Activated CD4-positive, alpha-beta memory T cell treated with anti-CD3 and anti-CD28 coated beads, Interleukin-2, amount 10 ng/mL, durations not matched to agents 7 days and 5 days (primary cell): ENCODE measurements around the gene KSR2. TPM values are rescaled to one million over a fixed set of nuclear protein-coding genes. Genes with fewer than 3 reads are reported as not detected.
"Not testable (repeated sequence)": the region's sequence is repeated elsewhere in the genome, so short reads cannot be mapped to it uniquely, and the experiment has no call there.

ENCODE experiments used
- CTCF ChIA-PET: fragments of 350-600 bp; sonication (Branson Sonifier 250); formaldehyde crosslinking; loops from one replicate; lab custom pipeline; 2021; ENCODE audit warnings: antibody characterized with exemption, inconsistent platforms; lab: Charles Lee
- POLR2A ChIA-PET: fragments of 350-600 bp; sonication (Branson Sonifier 250); formaldehyde crosslinking; loops from one replicate; lab custom pipeline; 2021; ENCODE audit warnings: antibody characterized with exemption; lab: Charles Lee
- DNase-seq: peaks from one replicate; pipeline ENCODE4 v3.0.0-alpha.2; 2020
- H3K27ac Mint-ChIP-seq: one replicate; pipeline ENCODE4 v1.8.0; 2021; ENCODE audit warnings: mild to moderate bottlenecking, mixed read lengths
- H3K27me3 Mint-ChIP-seq: one replicate; pipeline ENCODE4 v1.8.0; 2021; ENCODE audit warnings: mixed read lengths
- H3K36me3 Mint-ChIP-seq: one replicate; pipeline ENCODE4 v1.8.0; 2021; ENCODE audit warnings: low read depth, mixed read lengths
- H3K4me1 Mint-ChIP-seq: one replicate; pipeline ENCODE4 v1.8.0; 2021; ENCODE audit warnings: mixed read lengths
- H3K4me3 Mint-ChIP-seq: one replicate; pipeline ENCODE4 v1.8.0; 2021; ENCODE audit warnings: mild to moderate bottlenecking, mixed read lengths
- H3K9me3 Mint-ChIP-seq: one replicate; pipeline ENCODE4 v1.8.0; 2021; ENCODE audit warnings: mixed read lengths
- total RNA-seq, 2 experiments: library from RNA; stranded (reverse); gene quantifications; one replicate each; pipeline ENCODE4 v1.2.3, GENCODE V29; 2021

Gene KSR2
- total RNA-seq, 2 experiments from 2014 or later = not detected

DNA sequence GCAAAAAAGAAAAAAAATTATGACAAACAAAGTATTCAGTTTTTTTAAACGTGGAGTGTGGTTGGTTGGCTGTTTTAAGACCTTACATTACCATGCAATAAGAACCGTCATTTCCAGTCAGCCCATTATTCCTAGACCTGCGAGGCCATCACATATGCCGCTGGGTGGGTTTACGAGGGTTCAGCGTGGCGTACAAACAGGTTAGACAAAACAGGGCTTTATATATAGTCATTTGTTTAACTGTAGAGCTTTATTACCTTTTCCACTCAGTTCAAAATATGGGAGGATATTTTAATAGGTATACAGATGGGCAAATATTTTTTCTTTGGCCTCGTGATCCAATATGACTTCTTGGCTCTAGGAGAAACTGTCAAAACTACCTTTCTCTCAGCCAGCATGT lies 67.2 kb downstream of the KSR2 start:
- ChIA-PET CTCF (no interaction called here), POLR2A (no interaction called here)
- H3K36me3 Mint-ChIP-seq = no peaks in the 10 kb centered on the region
- H3K4me3 Mint-ChIP-seq = no peak overlapping the region
- H3K9me3 Mint-ChIP-seq = no peaks in the 10 kb centered on the region
- H3K4me1 Mint-ChIP-seq = no peaks in the 10 kb centered on the region
- no peak overlapping the region for H3K27ac Mint-ChIP-seq
- no peak for DNase-seq
- H3K27me3 Mint-ChIP-seq = no peaks in the 10 kb centered on the region

- POLR2A ChIA-PET = no interaction called here
- no peak overlapping the region for H3K4me3 Mint-ChIP-seq
Observed at GRCh38 chr12:117900561-117900960, 68.2 kb downstream of the KSR2 start.

DNA sequence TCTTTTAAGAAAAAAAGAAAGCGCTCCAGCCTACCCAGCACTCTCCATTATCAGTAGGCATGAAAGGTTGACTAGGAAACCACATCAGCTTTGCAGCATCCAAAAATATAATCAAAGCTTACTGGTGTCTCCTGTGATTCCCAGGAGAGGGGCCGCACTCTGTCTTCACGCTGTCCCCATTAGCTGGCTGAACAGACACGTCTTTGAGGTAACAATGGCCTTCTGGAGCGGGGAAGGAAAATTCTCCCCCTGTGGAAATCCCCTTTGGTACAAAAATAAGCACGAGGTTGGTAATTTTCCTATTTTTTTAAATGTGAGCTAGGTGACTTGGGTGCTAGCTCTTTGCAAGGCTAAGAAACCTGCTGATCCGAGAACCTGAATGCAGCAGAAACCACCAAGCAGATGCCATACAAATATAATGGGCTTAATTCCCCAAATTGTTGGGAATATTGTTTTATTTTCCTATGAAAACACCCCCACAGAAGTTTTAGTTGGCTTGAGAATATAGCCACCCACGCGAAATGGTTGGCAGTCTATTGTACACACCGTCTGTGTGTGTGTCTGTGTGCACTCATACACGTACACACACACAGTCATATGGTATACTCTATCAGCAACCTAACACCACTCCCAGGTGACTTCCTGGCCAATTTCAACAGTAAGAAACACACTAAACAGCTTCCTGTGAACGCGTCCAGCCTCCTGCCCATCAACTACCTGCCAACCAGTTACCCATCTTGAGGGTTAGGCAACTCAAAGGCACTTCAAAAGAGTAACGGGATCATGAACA lies 71.2 kb downstream of the KSR2 start:
- DNase-seq = no peak
- H3K9me3 Mint-ChIP-seq = no peaks in the 10 kb centered on the region
- no peaks in the 10 kb centered on the region for H3K36me3 Mint-ChIP-seq
- no peak overlapping the region for H3K27ac Mint-ChIP-seq
- POLR2A ChIA-PET = no interaction called here
- H3K4me3 Mint-ChIP-seq = no peak overlapping the region
- no peaks in the 10 kb centered on the region for H3K27me3 Mint-ChIP-seq
- CTCF ChIA-PET = no interaction called here
- no peaks in the 10 kb centered on the region for H3K4me1 Mint-ChIP-seq

More at GRCh38 chr12:117900561-117900960, 68.2 kb downstream of the KSR2 start:
- Mint-ChIP-seq H3K4me1 (no peaks in the 10 kb centered on the region), H3K27ac (no peak overlapping the region), H3K27me3 (no peaks in the 10 kb centered on the region), H3K9me3 (no peaks in the 10 kb centered on the region), H3K36me3 (no peaks in the 10 kb centered on the region)
- CTCF ChIA-PET = no interaction called here
- DNase-seq = no peak

- no peaks in the 10 kb centered on the region for H3K4me1 Mint-ChIP-seq
- H3K4me3 Mint-ChIP-seq = no peak overlapping the region
- H3K27me3 Mint-ChIP-seq = no peaks in the 10 kb centered on the region
- POLR2A ChIA-PET = no interaction called here
- CTCF ChIA-PET = no interaction called here
- H3K36me3 Mint-ChIP-seq = no peaks in the 10 kb centered on the region
- H3K27ac Mint-ChIP-seq = no peak overlapping the region
- H3K9me3 Mint-ChIP-seq = no peaks in the 10 kb centered on the region
- DNase-seq = no peak
Observed at GRCh38 chr12:117896009-117896408, 72.8 kb downstream of the KSR2 start.

- H3K27ac Mint-ChIP-seq = no peak overlapping the region
Observed at GRCh38 chr12:117892441-117892840, 76.3 kb downstream of the KSR2 start.

DNA sequence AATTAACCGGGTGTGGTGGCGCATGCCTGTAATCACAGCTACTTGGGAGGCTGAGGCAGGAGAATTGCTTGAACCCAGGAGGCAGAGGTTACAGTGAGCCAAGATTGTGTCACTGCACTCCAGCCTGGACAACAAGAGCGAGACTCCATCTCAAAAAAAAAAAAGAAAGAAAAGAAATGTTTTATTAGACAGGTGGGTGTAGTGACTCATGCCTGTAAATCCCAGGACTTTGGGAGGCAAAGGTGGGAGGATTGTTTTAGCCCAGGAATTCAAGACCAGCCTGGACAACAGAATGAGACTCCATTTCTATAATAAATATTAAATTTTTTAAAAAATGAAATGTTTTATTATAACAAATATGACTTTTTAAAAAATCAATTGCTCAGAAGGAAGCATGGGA lies 77.5 kb downstream of the KSR2 start:
- H3K4me1 Mint-ChIP-seq, H3K9me3 Mint-ChIP-seq, DNase-seq, H3K4me3 Mint-ChIP-seq, H3K27ac Mint-ChIP-seq, POLR2A ChIA-PET, H3K27me3 Mint-ChIP-seq, H3K36me3 Mint-ChIP-seq, CTCF ChIA-PET: not testable (repeated sequence)

More at GRCh38 chr12:117892441-117892840, 76.3 kb downstream of the KSR2 start:
- DNase-seq = no peak
- ChIA-PET CTCF (interaction anchor here (0.7 kb wide), 1 partner anchor 122 kb away, joined by 5 read pairs; no protein-coding TSS in a partner anchor), POLR2A (no interaction called here)
- H3K9me3 Mint-ChIP-seq = no peaks in the 10 kb centered on the region
- H3K4me1 Mint-ChIP-seq = no peaks in the 10 kb centered on the region
- H3K4me3 Mint-ChIP-seq = no peak overlapping the region
- H3K36me3 Mint-ChIP-seq = no peaks in the 10 kb centered on the region
- H3K27me3 Mint-ChIP-seq = peaks cover 3% of the 10 kb centered on the region

DNA sequence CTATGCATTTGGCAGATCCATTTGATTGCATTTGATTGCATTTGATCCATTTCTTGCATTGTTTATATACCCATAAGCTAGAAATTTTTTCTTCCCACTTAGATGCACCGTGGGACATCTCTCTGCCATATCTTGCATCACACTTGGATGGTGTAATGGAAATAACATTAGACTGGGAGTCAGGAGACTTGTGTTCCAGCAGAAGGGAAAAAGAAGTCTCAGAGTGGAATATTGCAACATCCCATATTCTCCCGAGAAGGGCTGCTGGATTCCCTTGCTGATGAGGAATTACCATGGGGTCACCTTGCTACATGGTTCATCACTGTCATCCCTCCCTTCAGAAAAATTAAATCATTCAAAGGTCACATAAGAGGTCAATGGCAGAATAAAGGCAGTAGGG lies 78.1 kb downstream of the KSR2 start:
- ChIA-PET CTCF (no interaction called here), POLR2A (no interaction called here)
- Mint-ChIP-seq H3K4me3 (no peak overlapping the region), H3K27ac (no peak overlapping the region), H3K36me3 (no peaks in the 10 kb centered on the region), H3K4me1 (no peaks in the 10 kb centered on the region), H3K27me3 (peaks cover 3% of the 10 kb centered on the region), H3K9me3 (no peaks in the 10 kb centered on the region)
- DNase-seq = no peak

DNA sequence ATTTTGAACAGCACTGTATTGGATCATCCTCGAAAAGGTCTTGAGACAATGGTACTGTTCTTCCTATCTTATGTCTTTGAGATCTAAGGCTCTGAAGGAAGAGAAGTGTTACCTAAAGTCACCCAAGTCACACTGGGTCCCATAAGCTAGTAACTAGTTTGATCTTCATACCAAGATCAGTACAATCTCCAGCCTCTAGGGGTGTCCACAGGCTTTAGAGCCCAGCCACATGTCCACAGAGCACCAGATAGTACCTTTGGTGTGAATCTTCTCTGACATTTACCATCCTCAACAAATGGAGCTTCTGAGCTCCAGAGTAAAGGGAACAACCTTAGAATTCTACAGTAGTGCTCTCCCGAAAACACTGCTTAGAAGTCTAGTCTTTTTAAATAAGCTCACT lies 78.7 kb downstream of the KSR2 start:
- POLR2A ChIA-PET = no interaction called here
- H3K4me3 Mint-ChIP-seq = no peak overlapping the region
- CTCF ChIA-PET = interaction anchor here (1.1 kb wide), 1 partner anchor 40 kb away, joined by 4 read pairs; no protein-coding TSS in a partner anchor
- no peaks in the 10 kb centered on the region for H3K9me3 Mint-ChIP-seq
- H3K27ac Mint-ChIP-seq = no peak overlapping the region
- no peaks in the 10 kb centered on the region for H3K36me3 Mint-ChIP-seq
- no peak for DNase-seq
- H3K4me1 Mint-ChIP-seq = no peaks in the 10 kb centered on the region
- peaks cover 3% of the 10 kb centered on the region for H3K27me3 Mint-ChIP-seq

DNA sequence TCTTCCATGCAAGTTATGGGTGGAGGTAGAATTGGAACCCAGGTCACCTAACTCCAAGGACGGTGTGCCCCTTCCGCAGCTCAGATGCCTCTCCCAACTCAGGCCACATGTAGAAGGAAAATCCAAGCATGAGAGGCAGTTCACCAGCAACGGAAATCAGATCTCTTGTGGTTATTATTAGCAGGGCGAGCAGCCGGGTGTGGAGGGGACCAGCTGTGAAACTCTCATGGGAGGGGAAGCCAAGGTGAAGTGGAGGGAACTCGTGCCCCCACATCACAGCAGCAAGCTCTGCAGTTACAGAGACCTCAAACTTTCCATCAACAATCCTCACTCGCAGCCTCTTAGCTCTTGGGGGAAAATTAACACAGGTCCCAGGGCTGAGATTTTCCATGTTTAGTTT lies 79.7 kb downstream of the KSR2 start:
- Mint-ChIP-seq H3K4me1 (no peaks in the 10 kb centered on the region), H3K36me3 (no peaks in the 10 kb centered on the region), H3K4me3 (no peak overlapping the region), H3K27ac (no peak overlapping the region), H3K27me3 (peaks cover 3% of the 10 kb centered on the region), H3K9me3 (no peaks in the 10 kb centered on the region)
- ChIA-PET CTCF (interaction anchor here (1.1 kb wide), 1 partner anchor 39 kb away, joined by 4 read pairs; no protein-coding TSS in a partner anchor), POLR2A (no interaction called here)
- DNase-seq = no peak

GRCh38 chr12:117885211-117885610 lies 83.6 kb downstream of the KSR2 start:
- DNase-seq = no peak
- ChIA-PET CTCF (interaction anchor here (0.7 to 2.0 kb wide), 2 partner anchors 10 to 16 kb away, joined by 3 to 7 read pairs; no protein-coding TSS in a partner anchor), POLR2A (no interaction called here)
- no peaks in the 10 kb centered on the region for H3K9me3 Mint-ChIP-seq
- H3K27me3 Mint-ChIP-seq = peaks cover 7% of the 10 kb centered on the region
- no peaks in the 10 kb centered on the region for H3K36me3 Mint-ChIP-seq
- H3K4me3 Mint-ChIP-seq = no peak overlapping the region
- no peaks in the 10 kb centered on the region for H3K4me1 Mint-ChIP-seq
- no peak overlapping the region for H3K27ac Mint-ChIP-seq

DNA sequence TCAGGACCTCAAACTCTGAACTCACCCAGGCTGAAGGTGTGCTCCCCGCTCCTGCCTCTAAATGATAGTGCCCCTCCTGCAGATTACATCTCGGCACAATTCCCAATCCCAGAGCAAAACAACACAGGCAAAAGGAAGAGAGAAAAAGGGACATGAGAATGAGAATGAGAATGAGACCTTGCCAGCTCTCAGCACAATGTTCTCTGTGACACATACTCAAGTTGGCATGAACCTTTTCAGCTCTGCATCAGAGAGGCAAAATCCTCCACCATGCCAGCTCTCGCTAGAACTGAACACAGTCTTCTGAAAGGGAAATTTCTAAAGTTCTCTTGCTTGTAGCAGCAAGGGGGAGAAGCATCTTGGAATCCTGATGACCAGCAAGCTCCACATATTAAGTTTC lies 84.6 kb downstream of the KSR2 start:
- H3K4me3 Mint-ChIP-seq = no peak overlapping the region
- CTCF ChIA-PET = interaction anchor here (1.4 to 2.0 kb wide), 2 partner anchors 9 to 27 kb away, joined by 4 to 7 read pairs; no protein-coding TSS in a partner anchor
- no peaks in the 10 kb centered on the region for H3K9me3 Mint-ChIP-seq
- no peak for DNase-seq
- H3K36me3 Mint-ChIP-seq = no peaks in the 10 kb centered on the region
- no peak overlapping the region for H3K27ac Mint-ChIP-seq
- peaks cover 7% of the 10 kb centered on the region for H3K27me3 Mint-ChIP-seq
- no peaks in the 10 kb centered on the region for H3K4me1 Mint-ChIP-seq
- POLR2A ChIA-PET = no interaction called here

DNA sequence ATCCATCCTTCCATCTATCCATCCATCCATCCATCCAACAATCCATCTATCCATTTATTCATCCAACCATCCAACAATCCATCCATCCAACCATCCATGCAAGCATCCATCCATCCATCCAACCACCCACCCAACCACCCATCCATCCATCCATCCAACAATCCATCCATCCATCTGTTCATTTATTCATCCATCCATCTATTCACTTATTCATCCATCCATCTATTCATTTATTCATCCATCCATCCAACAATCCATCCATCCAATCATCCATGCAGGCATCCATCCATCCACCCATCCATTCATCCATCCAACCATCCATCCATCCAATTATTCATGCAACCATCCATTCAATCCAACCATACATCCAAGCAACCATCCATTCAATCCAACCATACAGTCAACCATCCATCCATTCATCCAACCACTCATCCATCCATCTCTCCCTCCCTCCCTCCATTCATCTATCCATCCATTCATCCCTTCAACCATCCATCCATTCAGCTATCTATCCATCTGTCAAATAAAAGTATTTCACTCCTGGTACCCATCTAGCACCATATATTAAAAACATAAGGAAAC lies 86.1 kb downstream of the KSR2 start:
- Mint-ChIP-seq H3K27me3 (peaks cover 11% of the 10 kb centered on the region), H3K4me1 (no peaks in the 10 kb centered on the region)
- POLR2A ChIA-PET = no interaction called here

GRCh38 chr12:117882181-117882580 lies 86.6 kb downstream of the KSR2 start:
- no peak overlapping the region for H3K27ac Mint-ChIP-seq
- no peaks in the 10 kb centered on the region for H3K36me3 Mint-ChIP-seq
- peaks cover 11% of the 10 kb centered on the region for H3K27me3 Mint-ChIP-seq
- H3K4me3 Mint-ChIP-seq = no peak overlapping the region
- CTCF ChIA-PET = no interaction called here
- DNase-seq = no peak
- no peaks in the 10 kb centered on the region for H3K4me1 Mint-ChIP-seq
- POLR2A ChIA-PET = no interaction called here
- no peaks in the 10 kb centered on the region for H3K9me3 Mint-ChIP-seq

More for the DNA sequence above, 86.1 kb downstream of the KSR2 start:
- CTCF ChIA-PET = interaction anchor here (1.4 kb wide), 1 partner anchor 26 kb away, joined by 4 read pairs; no protein-coding TSS in a partner anchor
- no peaks in the 10 kb centered on the region for H3K36me3 Mint-ChIP-seq
- H3K27ac Mint-ChIP-seq = no peak overlapping the region
- H3K9me3 Mint-ChIP-seq = no peaks in the 10 kb centered on the region
- no peak overlapping the region for H3K4me3 Mint-ChIP-seq
- DNase-seq = no peak
